NCI-H748 treated with DMSO at 0.1 percent for 48 hours (cell line): ENCODE measurements around the gene NCOA3.

Experiments used
- DNase-seq: peaks from one replicate; lab custom pipeline; 2025; lab: John Stamatoyannopoulos, UW

NCOA3 gene

DNA sequence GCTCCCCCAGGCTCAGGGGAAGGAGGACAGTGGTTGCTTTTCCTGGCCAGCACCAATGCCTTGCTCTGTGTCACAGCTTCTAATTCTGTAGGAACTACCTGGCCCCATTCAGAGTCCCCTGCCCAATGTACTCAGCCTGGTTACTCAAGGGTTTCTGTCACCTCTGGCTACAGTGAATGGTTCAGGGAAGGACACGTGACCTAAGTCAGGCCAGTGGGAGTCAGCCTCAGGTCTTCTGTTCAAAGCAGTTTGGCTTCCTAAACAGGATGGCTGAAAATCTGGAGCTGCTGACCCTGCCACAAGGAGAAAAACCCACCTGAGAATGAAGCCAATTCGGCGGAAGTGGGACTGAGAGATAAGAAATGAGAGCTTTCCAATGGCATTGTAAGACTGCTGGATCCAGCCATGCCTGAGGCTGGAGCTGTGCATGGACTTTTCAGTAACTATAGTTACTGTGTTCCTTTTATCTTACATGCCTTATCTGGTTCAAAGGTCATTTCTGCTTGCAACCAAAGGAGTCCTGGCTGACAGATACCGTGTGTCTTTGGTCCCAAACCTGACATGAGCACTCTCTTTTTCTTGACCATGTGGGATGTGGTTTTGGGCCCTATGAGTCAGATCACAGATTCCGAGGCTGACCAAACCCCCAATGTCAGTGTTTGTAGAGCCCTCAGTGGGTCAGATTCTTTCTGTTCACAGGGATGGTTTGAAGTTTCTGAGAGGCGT is 179.3 kb downstream of the NCOA3 start:
- DNase-seq: no peak

DNA sequence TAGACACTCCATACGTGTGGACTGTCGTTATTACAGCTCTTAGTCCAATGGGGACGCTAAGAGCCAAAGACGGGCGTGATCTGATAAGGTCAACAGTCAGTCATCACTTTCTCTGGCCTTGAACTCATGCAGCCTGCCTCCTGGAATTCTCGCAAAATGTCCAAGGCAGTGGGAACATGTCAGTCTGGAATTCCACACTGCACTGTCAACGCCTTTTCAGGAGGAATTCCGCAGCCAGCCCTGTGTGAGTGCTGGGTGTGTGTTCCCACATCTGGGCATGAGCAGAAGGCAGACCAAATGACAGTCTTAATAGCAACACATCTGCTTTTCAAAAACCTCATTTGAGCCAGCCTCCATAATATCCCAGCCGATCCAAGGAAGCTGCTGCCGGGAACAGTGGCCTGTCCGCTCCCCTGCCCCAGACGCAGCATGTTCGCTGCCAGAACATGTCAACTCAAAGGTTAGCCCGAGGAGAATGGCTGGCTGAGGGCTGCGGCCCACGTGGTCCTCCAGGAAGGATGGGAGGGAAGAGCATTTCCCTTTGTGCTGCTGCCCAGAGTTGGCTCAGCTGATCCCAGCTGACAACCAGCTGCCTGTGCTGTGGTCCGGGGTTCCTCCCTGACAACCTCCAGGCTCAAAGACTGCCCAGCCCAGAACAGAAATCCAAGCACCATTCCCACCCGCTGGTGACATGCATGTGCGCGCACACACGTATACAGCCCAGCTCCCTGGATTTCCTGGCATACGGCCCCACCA is 180.5 kb downstream of the NCOA3 start:
- no peak for DNase-seq

GRCh38 chr20:47682916-47683315 is 181.2 kb downstream of the NCOA3 start:
- DNase-seq: no peak

DNA sequence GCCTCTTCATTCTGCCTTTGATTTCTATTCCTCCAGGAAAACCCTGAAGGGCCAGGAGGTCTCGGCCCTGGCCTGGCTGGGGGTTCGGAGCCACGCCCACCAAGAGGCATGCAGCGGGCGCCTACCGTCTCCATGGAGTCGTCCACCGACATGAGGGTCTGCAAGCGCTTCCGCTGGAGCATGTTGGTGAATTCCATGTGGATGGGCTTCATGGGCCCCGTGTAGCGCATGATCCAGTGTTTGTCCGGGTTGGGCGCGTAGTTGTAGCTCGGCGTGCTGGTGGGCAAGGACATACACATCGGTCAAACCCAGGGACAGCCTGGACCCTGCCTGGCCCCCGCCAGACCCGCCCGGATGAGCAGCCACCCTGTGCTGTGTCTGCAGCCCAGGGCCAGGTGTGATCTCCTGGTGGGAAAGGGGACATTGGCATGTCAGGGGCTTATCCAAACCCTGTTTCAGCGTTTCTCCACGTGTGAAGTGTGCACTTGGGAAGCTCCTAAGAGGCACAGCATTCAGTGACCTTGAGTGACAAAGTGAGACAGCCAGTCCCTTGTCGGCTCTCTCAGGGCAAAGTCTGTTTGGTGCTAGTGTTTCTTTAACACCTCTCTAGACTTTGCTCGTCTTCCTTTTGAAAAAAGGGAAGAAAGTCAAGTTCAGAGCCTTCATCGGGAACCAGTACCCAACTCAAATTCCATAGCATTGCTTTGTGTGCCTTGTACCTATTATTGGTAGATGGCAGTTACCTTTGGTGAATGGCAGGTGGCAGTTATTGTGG is 182.8 kb downstream of the NCOA3 start:
- DNase-seq: no peak

GRCh38 chr20:47686545-47686944 is 184.9 kb downstream of the NCOA3 start:
- no peak for DNase-seq

GRCh38 chr20:47687095-47687987 is 185.7 kb downstream of the NCOA3 start:
- DNase-seq: no peak

- no peak for DNase-seq
Observed at GRCh38 chr20:47688385-47689381, 187.0 kb downstream of the NCOA3 start.

DNA sequence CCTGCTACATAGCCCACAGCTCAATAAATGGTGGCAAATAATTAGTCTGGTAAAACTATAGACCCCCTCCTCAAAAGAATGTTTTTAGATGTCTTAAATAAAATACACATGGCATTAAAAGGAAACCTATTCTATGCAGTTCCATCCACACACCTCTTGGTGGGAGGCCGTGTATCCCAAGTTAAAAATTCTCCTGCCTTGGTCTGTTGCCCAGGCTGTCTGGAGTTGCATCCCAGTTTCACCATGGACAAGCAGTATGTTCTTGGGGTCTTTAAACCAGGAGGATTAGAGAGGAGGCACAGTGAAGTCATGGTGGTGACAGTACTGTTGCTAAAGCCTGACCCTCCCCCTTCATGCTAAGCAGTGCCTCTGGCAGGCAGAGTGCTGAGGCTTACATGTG is 188.0 kb downstream of the NCOA3 start:
- DNase-seq: no peak

DNA sequence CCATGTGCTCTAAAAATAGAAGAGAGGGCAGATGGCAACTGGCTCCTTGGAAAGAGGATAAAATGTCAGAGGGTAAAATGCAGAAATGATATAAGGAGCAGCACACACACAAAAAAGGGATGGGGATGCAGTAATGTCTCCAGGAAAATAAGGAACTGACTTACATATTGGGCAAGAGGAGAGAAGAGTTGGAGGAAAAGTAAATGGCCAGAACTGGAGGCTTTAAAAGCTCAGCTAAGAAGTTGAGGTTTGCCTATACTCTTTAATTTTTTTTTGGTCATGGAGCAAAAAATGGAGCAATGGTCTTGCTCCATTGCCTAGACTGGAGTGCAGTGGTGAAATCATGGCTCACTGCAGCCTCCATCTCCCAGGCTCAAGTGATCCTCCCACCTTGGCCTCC is 189.9 kb downstream of the NCOA3 start:
- no peak for DNase-seq

- no peak for DNase-seq
Observed at GRCh38 chr20:47694021-47694818, 192.5 kb downstream of the NCOA3 start.

DNA sequence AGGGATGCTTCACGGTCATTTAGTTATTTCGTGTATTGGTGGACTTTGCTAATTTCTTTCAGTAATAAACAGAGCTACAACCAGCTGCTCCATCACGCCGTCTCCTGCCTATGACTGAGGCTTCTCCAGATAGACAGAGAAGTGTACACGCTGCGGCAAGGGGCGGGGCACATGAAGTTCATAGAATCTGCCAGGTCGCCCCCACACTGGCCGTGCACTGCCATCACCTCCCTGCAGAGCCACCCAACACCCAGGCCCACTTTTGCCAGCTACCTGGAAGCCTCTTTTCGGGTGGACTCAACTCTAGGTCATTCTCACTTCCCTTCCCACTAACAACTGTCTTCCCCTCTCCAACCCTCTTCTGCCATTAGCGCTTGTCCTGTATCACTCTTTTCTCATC is 195.2 kb downstream of the NCOA3 start:
- no peak for DNase-seq

DNA sequence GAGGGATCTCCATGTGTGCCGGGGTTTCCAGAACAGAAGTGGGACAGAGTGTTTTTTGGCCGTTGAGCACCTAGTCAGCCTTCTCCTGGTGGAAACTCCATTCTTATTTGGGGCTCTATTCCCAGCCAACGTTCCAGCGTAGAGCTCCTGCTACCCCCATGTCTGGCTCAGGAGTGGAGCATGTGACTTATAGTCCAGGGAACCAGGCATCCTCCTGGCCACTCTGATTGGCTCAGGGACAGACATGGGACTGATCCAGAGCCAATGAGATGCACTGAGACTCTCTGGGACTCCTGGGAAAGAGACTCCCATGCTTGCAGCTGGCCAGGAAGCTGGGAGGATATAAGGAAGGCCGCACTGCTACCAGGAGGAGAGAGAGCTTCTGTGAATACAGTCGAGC is 196.5 kb downstream of the NCOA3 start:
- DNase-seq: no peak

DNA sequence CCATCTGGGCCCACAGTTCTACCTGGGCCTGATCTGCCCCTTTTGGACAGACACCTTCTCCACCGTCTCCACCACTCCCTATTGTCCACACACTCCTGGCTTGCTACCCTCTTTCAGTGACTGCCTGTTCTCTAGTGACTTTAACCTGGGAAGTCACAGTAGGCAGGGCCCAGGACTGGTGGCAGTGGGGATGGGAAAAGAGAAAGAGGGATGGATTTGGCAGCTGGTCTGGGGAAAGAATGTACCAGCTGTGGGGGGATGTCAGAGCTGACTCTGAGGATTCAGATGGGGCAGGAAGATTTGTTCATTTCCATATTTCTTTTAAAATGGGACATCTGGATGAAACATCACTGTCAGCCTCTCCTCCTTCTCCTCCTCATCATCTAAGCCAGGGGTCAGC is 198.1 kb downstream of the NCOA3 start:
- DNase-seq: no peak

DNA sequence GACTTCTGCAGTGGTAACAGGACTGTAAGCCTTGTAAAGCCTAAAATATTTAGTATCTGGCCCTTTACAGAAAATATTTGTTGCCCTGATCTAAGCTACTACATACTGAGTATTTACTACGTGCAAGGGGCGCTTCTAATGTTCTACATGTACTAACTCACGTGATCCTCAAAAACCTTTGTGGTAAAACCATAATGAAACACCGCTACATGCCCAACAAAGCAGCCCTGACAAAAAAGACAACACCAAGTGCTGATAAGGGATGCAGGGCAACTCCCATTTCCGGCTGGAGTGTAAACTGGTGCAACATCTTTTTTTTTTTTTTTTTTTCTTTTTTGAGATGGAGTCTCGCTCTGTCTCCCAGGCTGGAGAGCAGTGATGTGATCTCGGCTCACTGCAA is 198.6 kb downstream of the NCOA3 start:
- no peak for DNase-seq

DNA sequence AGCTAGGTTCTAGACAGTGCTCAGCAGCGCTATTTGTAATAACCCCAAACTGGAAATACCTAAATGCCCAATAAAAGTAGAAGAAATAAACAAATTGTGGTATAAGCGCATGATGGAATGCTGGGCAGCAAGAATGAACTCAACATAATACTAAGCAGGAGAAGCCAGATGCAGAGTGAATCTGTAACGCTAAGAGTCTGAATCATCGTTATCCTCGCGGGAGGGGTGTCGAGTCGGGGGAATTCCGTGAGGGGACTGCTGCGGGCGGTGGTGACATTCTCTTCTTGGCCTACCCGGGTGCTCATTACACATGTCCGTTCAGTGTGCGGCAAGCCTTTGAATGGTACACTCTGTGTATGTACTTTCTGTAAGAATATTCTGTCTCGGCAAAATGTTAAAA is 199.9 kb downstream of the NCOA3 start:
- no peak for DNase-seq

DNA sequence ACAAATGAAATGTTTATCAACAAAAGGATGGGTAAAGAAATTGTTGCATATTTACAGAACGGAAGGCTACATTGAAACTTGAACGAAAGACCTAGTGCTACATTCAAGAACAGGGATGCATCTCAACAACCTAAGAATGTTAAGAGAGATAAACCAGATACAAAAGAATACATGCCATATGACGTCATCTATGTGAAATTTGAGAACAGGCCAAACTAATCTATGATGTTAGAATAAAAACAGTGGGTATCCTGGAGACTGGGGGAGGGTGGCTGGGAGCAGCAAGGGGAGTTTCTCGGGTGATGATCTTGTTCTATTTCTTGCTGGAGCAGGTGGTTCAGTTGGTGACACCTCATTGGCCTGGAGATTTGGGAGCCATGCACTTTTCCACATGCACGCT is 202.1 kb downstream of the NCOA3 start:
- no peak for DNase-seq

GRCh38 chr20:47704746-47705496 is 203.2 kb downstream of the NCOA3 start:
- DNase-seq: no peak

GRCh38 chr20:47705497-47705856 is 203.8 kb downstream of the NCOA3 start:
- DNase-seq: no peak

GRCh38 chr20:47706345-47706744 is 204.7 kb downstream of the NCOA3 start:
- DNase-seq: no peak
